SU-DHL-6 (cell line): ENCODE measurements around the gene SEPTIN6.
"Not testable (repeated sequence)": the region's sequence is repeated elsewhere in the genome, so short reads cannot be mapped to it uniquely, and the experiment has no call there.

ENCODE experiments used
- H2AFZ ChIP-seq: fragments of 200-600 bp; sonication (generic); 2 replicates; pipeline ENCODE4 v1.6.1; 2014; ENCODE audit warnings: low read depth, mild to moderate bottlenecking, moderate library complexity, mixed read lengths, antibody characterized with exemption, low read length; ENCODE audit not compliant: severe bottlenecking
- H3F3A ChIP-seq: fragments of 200-600 bp; shearing (Covaris generic); 2 replicates; pipeline ENCODE4 v1.6.0; 2016; ENCODE audit warnings: antibody characterized with exemption, mild to moderate bottlenecking; ENCODE audit not compliant: insufficient read depth
- H3K27ac ChIP-seq: fragments of 200-600 bp; sonication (generic); 2 replicates; pipeline ENCODE4 v1.5.1; 2016; ENCODE audit warnings: low read depth, mild to moderate bottlenecking, low read length, moderate library complexity, mixed read lengths
- H3K27me3 ChIP-seq: fragments of 200-600 bp; sonication (generic), shearing (Covaris generic); 2 replicates; pipeline ENCODE4 v1.6.0; 2014; ENCODE audit warnings: mild to moderate bottlenecking, low read length
- H3K36me3 ChIP-seq: fragments of 200-600 bp; sonication (generic); 2 replicates; pipeline ENCODE4 v1.6.1; 2014; ENCODE audit warnings: mild to moderate bottlenecking, low read length, mixed read lengths
- H3K4me2 ChIP-seq: fragments of 300-600, 200-600 bp; shearing (Covaris generic), sonication (generic); 2 replicates; pipeline ENCODE4 v1.6.0; 2014; ENCODE audit warnings: low read length, low read depth, mild to moderate bottlenecking; ENCODE audit not compliant: poor library complexity, severe bottlenecking
- H3K4me3 ChIP-seq: fragments of 200-600 bp; sonication (generic); 2 replicates; pipeline ENCODE4 v1.5.1; 2014; ENCODE audit warnings: antibody characterized with exemption, low read length, mild to moderate bottlenecking, mixed read lengths; ENCODE audit not compliant: insufficient read depth, poor library complexity, severe bottlenecking
- H3K79me2 ChIP-seq: fragments of 200-600 bp; sonication (generic); 2 replicates; pipeline ENCODE4 v1.6.1; 2014; ENCODE audit warnings: mild to moderate bottlenecking, low read length, moderate library complexity; ENCODE audit not compliant: insufficient read depth
- H3K9ac ChIP-seq: fragments of 200-600 bp; sonication (generic); 2 replicates; pipeline ENCODE4 v1.7.0; 2014; ENCODE audit warnings: mild to moderate bottlenecking, low read length
- H3K9me2 ChIP-seq: fragments of 200-600 bp; sonication (generic); replicated peaks from 2 replicates; pipeline ENCODE4 v1.6.1; 2014; ENCODE audit warnings: low read length; ENCODE audit not compliant: insufficient read depth
- H3K9me3 ChIP-seq: fragments of 200-600 bp; sonication (generic); 2 replicates; pipeline ENCODE4 v1.6.1; 2014; ENCODE audit warnings: low read length, mixed read lengths; ENCODE audit not compliant: insufficient read depth
- H4K20me1 ChIP-seq: fragments of 200-600 bp; sonication (generic); 2 replicates; pipeline ENCODE4 v1.6.1; 2014; ENCODE audit warnings: low read depth, mild to moderate bottlenecking, antibody characterized with exemption, low read length, moderate library complexity, mixed read lengths
- EZH2phosphoT487 ChIP-seq: fragments of 200-600 bp; sonication (generic), shearing (Covaris generic); conservative IDR thresholded peaks from 2 replicates; pipeline ENCODE4 v1.6.1; 2018; ENCODE audit warnings: mild to moderate bottlenecking, antibody characterized with exemption, low read length, moderate library complexity, mixed read lengths
- TF ChIP-seq, protein P1 (sequence below): fragments of 200-600 bp; sonication (generic); IDR thresholded peaks from one replicate; pipeline ENCODE4 v1.5.1; 2017; ENCODE audit warnings: antibody characterized with exemption, mild to moderate bottlenecking, low read length, moderate library complexity; ENCODE audit not compliant: insufficient read depth, poor library complexity, severe bottlenecking

Gene SEPTIN6

GRCh38 chrX:119685225-119686066 is 7.5 kb downstream of the SEPTIN6 start:
- H3K4me2 ChIP-seq: peak overlapping the region; percentile 99
- peaks cover 92% of the 10 kb centered on the region for H3K79me2 ChIP-seq

DNA sequence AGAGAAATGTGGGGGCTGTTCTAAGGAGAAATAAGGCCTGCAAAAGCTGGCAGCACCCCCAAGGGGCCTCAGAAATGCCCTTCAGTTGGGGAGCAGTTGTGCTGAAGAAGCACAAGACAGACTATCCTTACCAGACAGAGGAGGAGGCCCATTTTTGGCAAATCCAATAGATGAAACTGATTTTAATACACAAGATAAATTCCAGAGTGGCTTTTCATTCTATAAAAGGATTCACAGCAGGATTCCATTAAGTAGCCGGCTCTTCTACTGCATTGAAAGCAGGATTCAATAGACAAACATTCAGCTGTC is 8.1 kb downstream of the SEPTIN6 start:
- H3K27me3 ChIP-seq: no peaks in the 10 kb centered on the region
- H3K36me3 ChIP-seq: no peaks in the 10 kb centered on the region
- H3K79me2 ChIP-seq: peaks cover 91% of the 10 kb centered on the region
- peaks cover 75% of the 10 kb centered on the region for H3F3A ChIP-seq
- H3K9me3 ChIP-seq: no peaks in the 10 kb centered on the region
- H3K9me2 ChIP-seq: no peaks in the 10 kb centered on the region
- H4K20me1 ChIP-seq: no peaks in the 10 kb centered on the region
- no peak for TF ChIP-seq EZH2phosphoT487
- TF ChIP-seq, protein P1, sequence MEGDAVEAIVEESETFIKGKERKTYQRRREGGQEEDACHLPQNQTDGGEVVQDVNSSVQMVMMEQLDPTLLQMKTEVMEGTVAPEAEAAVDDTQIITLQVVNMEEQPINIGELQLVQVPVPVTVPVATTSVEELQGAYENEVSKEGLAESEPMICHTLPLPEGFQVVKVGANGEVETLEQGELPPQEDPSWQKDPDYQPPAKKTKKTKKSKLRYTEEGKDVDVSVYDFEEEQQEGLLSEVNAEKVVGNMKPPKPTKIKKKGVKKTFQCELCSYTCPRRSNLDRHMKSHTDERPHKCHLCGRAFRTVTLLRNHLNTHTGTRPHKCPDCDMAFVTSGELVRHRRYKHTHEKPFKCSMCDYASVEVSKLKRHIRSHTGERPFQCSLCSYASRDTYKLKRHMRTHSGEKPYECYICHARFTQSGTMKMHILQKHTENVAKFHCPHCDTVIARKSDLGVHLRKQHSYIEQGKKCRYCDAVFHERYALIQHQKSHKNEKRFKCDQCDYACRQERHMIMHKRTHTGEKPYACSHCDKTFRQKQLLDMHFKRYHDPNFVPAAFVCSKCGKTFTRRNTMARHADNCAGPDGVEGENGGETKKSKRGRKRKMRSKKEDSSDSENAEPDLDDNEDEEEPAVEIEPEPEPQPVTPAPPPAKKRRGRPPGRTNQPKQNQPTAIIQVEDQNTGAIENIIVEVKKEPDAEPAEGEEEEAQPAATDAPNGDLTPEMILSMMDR: no peak
- H3K27ac ChIP-seq: peak overlapping the region; percentile 100
- peak overlapping the region; percentile 64 for H3K9ac ChIP-seq
- peak overlapping the region; percentile 32 for H3K4me3 ChIP-seq
- H2AFZ ChIP-seq: no peak overlapping the region
- peak overlapping the region; percentile 99 for H3K4me2 ChIP-seq

More at GRCh38 chrX:119685225-119686066, 7.5 kb downstream of the SEPTIN6 start:
- Histone ChIP-seq H3K9me3 (no peaks in the 10 kb centered on the region), H3K9ac (peak overlapping the region; percentile 64), H3K36me3 (no peaks in the 10 kb centered on the region), H3F3A (peaks cover 73% of the 10 kb centered on the region), H3K27me3 (no peaks in the 10 kb centered on the region), H3K4me3 (peak overlapping the region; percentile 32), H3K9me2 (no peaks in the 10 kb centered on the region), H4K20me1 (no peaks in the 10 kb centered on the region), H2AFZ (no peak overlapping the region), H3K27ac (peak overlapping the region; percentile 100)
- no peak for TF ChIP-seq EZH2phosphoT487
- TF ChIP-seq, protein P1: no peak

GRCh38 chrX:119684312-119684711 is 8.7 kb downstream of the SEPTIN6 start:
- H3K36me3 ChIP-seq, H3K9ac ChIP-seq, H3K9me3 ChIP-seq, H3K4me3 ChIP-seq, H2AFZ ChIP-seq, H3K27me3 ChIP-seq, H4K20me1 ChIP-seq, H3K9me2 ChIP-seq: not testable (repeated sequence)
- Histone ChIP-seq H3F3A (peaks cover 74% of the 10 kb centered on the region), H3K27ac (peak overlapping the region; percentile 100), H3K4me2 (peak overlapping the region; percentile 99), H3K79me2 (peaks cover 91% of the 10 kb centered on the region)
